HCT116 (cell line): Measurements from ENCODE around the gene RPL7A. TPM values are rescaled to one million over a fixed set of nuclear protein-coding genes. Genes with fewer than 3 reads are reported as not detected.

Experiments
- ATAC-seq: fragments of 200-7000 bp; cut with Tn5 transposase; 2 replicates; pipeline ENCODE4 v1.9.1; 2020; ENCODE audit warnings: mild to moderate bottlenecking, moderate library complexity
- BruUV-seq: library from RNA; stranded (reverse); fragments of 400-500 nt; replicated peaks from 2 replicates; lab custom pipeline; 2021; lab: Mats Ljungman, UMichigan
- CTCF ChIA-PET: fragments of 300-600 bp; sonication (Branson Sonifier 250); formaldehyde crosslinking; loops from one replicate; lab custom pipeline; 2021; ENCODE audit warnings: antibody characterized with exemption; lab: Charles Lee
- POLR2A ChIA-PET: fragments of 300-600, 350-600 bp; sonication (Branson Sonifier 250); formaldehyde crosslinking; loops from one replicate; lab custom pipeline; 2021; ENCODE audit warnings: antibody characterized with exemption; lab: Charles Lee
- RAD21 ChIA-PET, 2 experiments: fragments of 300-600 bp; sonication (Branson Sonifier 250); formaldehyde crosslinking; loops; one replicate each; lab custom pipeline; 2023; ENCODE audit warnings: low total read pairs in 2 of 2; ENCODE audit not compliant: uncharacterized antibody in 2 of 2, unreplicated experiment in 2 of 2, low non-redundant PET in 1 of 2; lab: Charles Lee
- DNase-seq: peaks from one replicate; pipeline ENCODE4 v3.0.0-alpha.2; 2010; ENCODE audit warnings: low read depth, low spot score
- H2AFZ ChIP-seq: fragments of 200-600 bp; shearing (Covaris generic), sonication (generic); 2 replicates; pipeline ENCODE4 v1.6.1; 2017; ENCODE audit warnings: low read depth, mixed run types, mixed read lengths, antibody characterized with exemption, low read length; ENCODE audit not compliant: poor library complexity, severe bottlenecking
- H3K27ac ChIP-seq: 2 replicates; pipeline ENCODE4 v1.5.1; 2012; ENCODE audit warnings: low read depth, low read length
- H3K27me3 ChIP-seq: fragments of 200-600 bp; sonication (generic); 2 replicates; pipeline ENCODE4 v1.6.1; 2016; ENCODE audit warnings: mixed run types, low read length, mixed read lengths; ENCODE audit not compliant: insufficient read depth
- H3K36me3 ChIP-seq, 2 experiments: fragments of 200-500 bp in 1 of 2; fragments of 200-600 bp in 1 of 2; sonication (Bioruptor generic) in 1 of 2; sonication (generic) in 1 of 2; 2 replicates each; pipeline versions ENCODE4 v1.5.1 to v1.6.1; 2014 to 2016; ENCODE audit warnings: low read length in 2 of 2, inconsistent platforms in 1 of 2, mixed read lengths in 1 of 2, mixed run types in 1 of 2; ENCODE audit not compliant: insufficient read depth in 2 of 2, control insufficient read depth in 1 of 2
- H3K4me1 ChIP-seq, 2 experiments: fragments of 200-600 bp in 1 of 2; sonication (generic) in 1 of 2; 2 replicates each; pipeline versions ENCODE4 v1.5.1 to v1.6.1; 2012 to 2017; ENCODE audit warnings: low read length in 2 of 2, inconsistent platforms in 1 of 2, mild to moderate bottlenecking in 1 of 2, mixed read lengths in 1 of 2, mixed run types in 1 of 2, moderate library complexity in 1 of 2; ENCODE audit not compliant: insufficient read depth in 2 of 2, control insufficient read depth in 1 of 2
- H3K4me2 ChIP-seq: fragments of 200-600 bp; sonication (generic); 2 replicates; pipeline ENCODE4 v1.6.1; 2017; ENCODE audit warnings: mixed run types, low read length, mixed read lengths
- H3K4me3 ChIP-seq, 2 experiments: fragments of 200-600 bp in 1 of 2; sonication (generic) in 1 of 2; replicated peaks in 1 of 2; 2 replicates each; pipeline ENCODE4 v1.5.1; 2011 to 2016; ENCODE audit warnings: low read length in 2 of 2, control low read depth in 1 of 2, low read depth in 1 of 2, mild to moderate bottlenecking in 1 of 2, mixed read lengths in 1 of 2, mixed run types in 1 of 2
- H3K79me2 ChIP-seq: fragments of 200-600 bp; sonication (generic); 2 replicates; pipeline ENCODE4 v1.6.1; 2017; ENCODE audit warnings: mild to moderate bottlenecking, mixed run types, low read length, moderate library complexity, mixed read lengths; ENCODE audit not compliant: insufficient read depth
- H3K9ac ChIP-seq: fragments of 200-600 bp; sonication (generic); 2 replicates; pipeline ENCODE4 v1.6.1; 2016; ENCODE audit warnings: low read length, mixed read lengths
- H3K9me2 ChIP-seq: fragments of 200-600 bp; sonication (generic), shearing (Covaris generic); 2 replicates; pipeline ENCODE4 v1.6.1; 2017; ENCODE audit warnings: mixed run types, mild to moderate bottlenecking, moderate library complexity; ENCODE audit not compliant: insufficient read depth
- H3K9me3 ChIP-seq, 2 experiments: fragments of 200-500 bp in 1 of 2; fragments of 200-600 bp in 1 of 2; sonication (Bioruptor generic) in 1 of 2; sonication (generic) in 1 of 2; 2 replicates each; pipeline ENCODE4 v1.6.1; 2014 to 2017; ENCODE audit warnings: low read length in 2 of 2, mixed read lengths in 2 of 2, inconsistent platforms in 1 of 2, low read depth in 1 of 2, mild to moderate bottlenecking in 1 of 2, mixed run types in 1 of 2, moderate library complexity in 1 of 2; ENCODE audit not compliant: control insufficient read depth in 1 of 2, insufficient read depth in 1 of 2
- H4K20me1 ChIP-seq: fragments of 200-600 bp; sonication (generic), shearing (Covaris generic); 2 replicates; pipeline ENCODE4 v1.6.1; 2017; ENCODE audit warnings: mixed run types, mild to moderate bottlenecking, moderate library complexity; ENCODE audit not compliant: insufficient read depth
- CBX3 ChIP-seq: IDR thresholded peaks from 2 replicates; pipeline ENCODE4 v1.6.1; 2012; ENCODE audit warnings: low read depth
- CEBPB ChIP-seq: IDR thresholded peaks from 2 replicates; pipeline ENCODE4 v1.6.1; 2012; ENCODE audit warnings: low read depth
- CTCF ChIP-seq, 3 experiments: fragments of 200-600 bp in 1 of 3; sonication (generic) in 1 of 3; IDR thresholded peaks in 2 of 3; conservative IDR thresholded peaks in 1 of 3; 2 replicates each; pipeline ENCODE4 v1.5.1; 2012 to 2017; ENCODE audit warnings: low read depth in 2 of 3, low read length in 2 of 3, antibody characterized with exemption in 1 of 3, borderline replicate concordance in 1 of 3, control low read depth in 1 of 3, mild to moderate bottlenecking in 1 of 3, mixed read lengths in 1 of 3, mixed run types in 1 of 3, moderate library complexity in 1 of 3; ENCODE audit not compliant: insufficient read depth in 1 of 3
- ELF1 ChIP-seq: IDR thresholded peaks from 2 replicates; pipeline ENCODE4 v1.6.1; 2012; ENCODE audit warnings: low read depth, borderline replicate concordance
- EZH2phosphoT487 ChIP-seq: fragments of 200-600 bp; IDR thresholded peaks from 2 replicates; pipeline ENCODE4 v1.6.1; 2018; ENCODE audit warnings: antibody characterized with exemption, borderline replicate concordance
- FOSL1 ChIP-seq: IDR thresholded peaks from 2 replicates; pipeline ENCODE4 v1.6.1; 2012; ENCODE audit warnings: low read depth
- JUND ChIP-seq: IDR thresholded peaks from 2 replicates; pipeline ENCODE4 v1.6.1; 2012
- MAX ChIP-seq: IDR thresholded peaks from 2 replicates; pipeline ENCODE4 v1.6.1; 2012
- POLR2A ChIP-seq: IDR thresholded peaks from 2 replicates; pipeline ENCODE4 v1.7.0; 2011; ENCODE audit warnings: borderline replicate concordance; ENCODE audit not compliant: insufficient read depth, insufficient read length; ENCODE audit errors: extremely low read depth
- POLR2AphosphoS5 ChIP-seq: IDR thresholded peaks from 2 replicates; pipeline ENCODE4 v1.6.1; 2011; ENCODE audit warnings: mild to moderate bottlenecking, low read depth, low read length, moderate library complexity
- REST ChIP-seq: IDR thresholded peaks from 2 replicates; pipeline ENCODE4 v1.6.1; 2012; ENCODE audit warnings: low read depth
- SP1 ChIP-seq: IDR thresholded peaks from 2 replicates; pipeline ENCODE4 v1.6.1; 2012; ENCODE audit warnings: low read depth
- TCF7L2 ChIP-seq: IDR thresholded peaks from 2 replicates; pipeline ENCODE4 v1.7.0; 2011; ENCODE audit warnings: borderline replicate concordance, inconsistent platforms; ENCODE audit not compliant: insufficient read depth, insufficient read length; ENCODE audit errors: extremely low read depth
- YY1 ChIP-seq: IDR thresholded peaks from 2 replicates; pipeline ENCODE4 v1.6.1; 2011; ENCODE audit warnings: low read length, low read depth, moderate library complexity, mild to moderate bottlenecking; ENCODE audit not compliant: insufficient replicate concordance; ENCODE audit errors: extremely low read depth
- ZFX ChIP-seq: fragments of 450-650 bp; IDR thresholded peaks from 2 replicates; pipeline ENCODE4 v1.6.1; 2017
- ZNF274 ChIP-seq: fragments of 200-500 bp; sonication (Bioruptor generic); IDR thresholded peaks from 2 replicates; pipeline ENCODE4 v1.6.1; 2014; ENCODE audit warnings: mild to moderate bottlenecking, low read depth, low read length, inconsistent platforms
- intact Hi-C: fragments of 100-400 bp; cut with micrococcal nuclease; formaldehyde crosslinking; loops from 2 replicates; pipeline ENCODE4 v1.10.0; 2022
- total RNA-seq: library from RNA; stranded (reverse); gene quantifications from one replicate; pipeline ENCODE4 v1.2.1, GENCODE V29; 2021; ENCODE audit not compliant: unreplicated experiment
- TF ChIP-seq, protein P1 (sequence below): IDR thresholded peaks from 2 replicates; pipeline ENCODE4 v1.6.1; 2011; ENCODE audit warnings: mild to moderate bottlenecking, low read length, moderate library complexity; ENCODE audit not compliant: insufficient replicate concordance; ENCODE audit errors: extremely low read depth
- TF ChIP-seq, protein P2 (sequence below): IDR thresholded peaks from 2 replicates; pipeline ENCODE4 v1.6.1; 2012

Gene RPL7A
- total RNA-seq, 1 experiment from 2014 or later, result 2,837 TPM

- H3K4me2 ChIP-seq, result no peak overlapping the region
- DNase-seq (no peak), ATAC-seq (no peak)
- H3K79me2 ChIP-seq, result peaks cover 44% of the 10 kb centered on the region
- no TSS peak for BruUV-seq
- intact Hi-C loops, result no loop called here
- no peak overlapping the region for H3K9ac ChIP-seq
- peaks cover 34 to 42% of the 10 kb centered on the region in 2 experiments; a peak in 3 of 4 replicates for H3K36me3 ChIP-seq
- no peaks in the 10 kb centered on the region; the same call in 1 of the 2 replicates for H4K20me1 ChIP-seq
- no peak overlapping the region for H2AFZ ChIP-seq
- no peak overlapping the region for H3K4me3 ChIP-seq
- ChIA-PET RAD21 (no interaction called here), POLR2A (no interaction called here), CTCF (interaction anchor here (2.1 kb wide), 1 partner anchor 147 kb away, joined by 7 read pairs; no protein-coding TSS in a partner anchor)
- TF ChIP-seq SP1, result no peak
- TF ChIP-seq, protein P1, sequence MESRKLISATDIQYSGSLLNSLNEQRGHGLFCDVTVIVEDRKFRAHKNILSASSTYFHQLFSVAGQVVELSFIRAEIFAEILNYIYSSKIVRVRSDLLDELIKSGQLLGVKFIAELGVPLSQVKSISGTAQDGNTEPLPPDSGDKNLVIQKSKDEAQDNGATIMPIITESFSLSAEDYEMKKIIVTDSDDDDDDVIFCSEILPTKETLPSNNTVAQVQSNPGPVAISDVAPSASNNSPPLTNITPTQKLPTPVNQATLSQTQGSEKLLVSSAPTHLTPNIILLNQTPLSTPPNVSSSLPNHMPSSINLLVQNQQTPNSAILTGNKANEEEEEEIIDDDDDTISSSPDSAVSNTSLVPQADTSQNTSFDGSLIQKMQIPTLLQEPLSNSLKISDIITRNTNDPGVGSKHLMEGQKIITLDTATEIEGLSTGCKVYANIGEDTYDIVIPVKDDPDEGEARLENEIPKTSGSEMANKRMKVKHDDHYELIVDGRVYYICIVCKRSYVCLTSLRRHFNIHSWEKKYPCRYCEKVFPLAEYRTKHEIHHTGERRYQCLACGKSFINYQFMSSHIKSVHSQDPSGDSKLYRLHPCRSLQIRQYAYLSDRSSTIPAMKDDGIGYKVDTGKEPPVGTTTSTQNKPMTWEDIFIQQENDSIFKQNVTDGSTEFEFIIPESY, result no peak
- no peak for TF ChIP-seq FOSL1
- TF ChIP-seq REST, result no peak
- TF ChIP-seq CTCF (IDR thresholded peaks at IDR 0.05 in 2 of 3, conservative IDR thresholded peaks at IDR 0.05 in 1 of 3; ENCODE audit: borderline replicate concordance in 1 of 3, insufficient read depth in 1 of 3, low read depth in 2 of 3, low read length in 2 of 3), result no peak
- no peak for TF ChIP-seq ZNF274
- no peak for TF ChIP-seq EZH2phosphoT487
- TF ChIP-seq CEBPB, result no peak
- TF ChIP-seq MAX, result no peak
- TF ChIP-seq, protein P2, sequence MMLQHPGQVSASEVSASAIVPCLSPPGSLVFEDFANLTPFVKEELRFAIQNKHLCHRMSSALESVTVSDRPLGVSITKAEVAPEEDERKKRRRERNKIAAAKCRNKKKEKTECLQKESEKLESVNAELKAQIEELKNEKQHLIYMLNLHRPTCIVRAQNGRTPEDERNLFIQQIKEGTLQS, result no peak
- no peak for TF ChIP-seq YY1
- no peak for TF ChIP-seq ELF1
- no peak for TF ChIP-seq POLR2A
- no peak for TF ChIP-seq TCF7L2
- no peak for TF ChIP-seq ZFX
- TF ChIP-seq JUND, result no peak
- TF ChIP-seq POLR2AphosphoS5, result no peak
- TF ChIP-seq CBX3, result no peak
- no peaks in the 10 kb centered on the region for H3K9me3 ChIP-seq
- H3K27ac ChIP-seq, result no peak overlapping the region
- no peaks in the 10 kb centered on the region for H3K27me3 ChIP-seq
- no peaks in the 10 kb centered on the region for H3K9me2 ChIP-seq
- peaks cover 12 to 32% of the 10 kb centered on the region in 2 experiments for H3K4me1 ChIP-seq
These were observed 15.0 kb upstream of the RPL7A start for GRCh38 chr9:133333011-133333410.
